ENCODE results near the gene MAP7.
"Not testable (repeated sequence)": the region's sequence is repeated elsewhere in the genome, so short reads cannot be mapped to it uniquely, and the experiment has no call there.

MAP7 gene

DNA sequence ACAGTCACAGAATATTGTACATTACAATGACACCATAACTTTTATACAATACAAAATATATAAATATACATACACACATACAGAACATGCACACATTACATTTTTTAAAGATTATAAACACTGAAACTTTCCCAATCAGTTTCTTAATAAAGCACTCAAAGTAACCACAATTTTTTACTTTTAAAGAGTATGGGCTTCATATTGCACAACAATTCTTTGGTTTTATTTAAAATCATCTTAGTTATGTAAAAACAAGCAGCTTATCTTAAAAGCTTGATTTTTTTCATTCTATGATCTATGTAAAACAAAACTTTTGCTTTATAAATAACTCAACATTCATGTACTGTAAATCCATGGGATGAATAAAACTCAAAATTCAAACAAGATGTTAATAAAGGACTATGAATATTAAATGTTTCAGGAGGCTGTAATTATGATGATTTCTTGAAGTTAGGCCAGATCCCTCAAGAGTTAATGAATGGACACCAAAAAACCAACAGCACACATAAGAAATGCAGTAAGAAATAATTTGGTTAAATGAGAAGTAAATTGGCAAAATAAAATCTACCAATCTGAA is 167.5 kb downstream of the MAP7 start:
- no peak for DNase-seq (ENCODE audit: low read depth)

DNA sequence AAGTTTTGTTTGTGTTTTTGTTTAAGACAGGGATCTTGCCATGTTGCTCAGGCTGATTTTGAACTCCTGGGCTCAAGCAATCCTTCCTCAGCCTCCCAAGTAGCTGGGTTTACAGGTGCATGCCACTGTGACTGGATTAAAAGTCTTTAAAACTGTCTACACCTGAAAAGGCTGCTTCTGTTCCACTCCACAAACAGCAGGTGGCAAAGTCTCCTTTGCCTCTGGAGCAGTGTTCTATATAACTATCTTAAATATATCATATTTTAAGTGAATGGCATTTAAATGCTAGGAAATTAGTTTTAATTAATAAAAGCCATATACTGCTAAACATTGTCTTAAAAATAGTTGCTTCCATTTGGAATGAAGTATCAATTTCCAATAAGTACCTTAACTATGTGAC is 171.3 kb downstream of the MAP7 start:
- no peak for DNase-seq (ENCODE audit: low read depth)

DNA sequence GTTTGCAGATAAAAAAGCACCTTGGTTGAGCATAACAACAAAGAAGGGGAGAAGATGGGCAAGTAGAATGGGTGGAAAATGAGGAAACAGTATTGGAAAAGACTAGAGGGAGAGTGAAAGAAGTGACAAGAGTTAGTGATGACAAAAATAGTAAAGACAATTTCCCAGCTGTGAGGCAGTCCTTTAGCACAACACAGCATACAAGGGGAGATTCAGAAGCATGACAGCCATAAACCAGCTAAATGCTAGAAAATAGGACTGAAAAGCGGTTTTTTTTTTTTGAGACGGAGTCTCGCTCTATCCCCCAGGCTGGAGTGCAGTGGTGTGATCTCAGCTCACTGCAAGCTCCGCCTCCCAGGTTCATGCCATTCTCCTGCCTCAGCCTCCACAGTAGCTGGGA is 174.4 kb downstream of the MAP7 start:
- DNase-seq (ENCODE audit: low read depth): not testable (repeated sequence)

DNA sequence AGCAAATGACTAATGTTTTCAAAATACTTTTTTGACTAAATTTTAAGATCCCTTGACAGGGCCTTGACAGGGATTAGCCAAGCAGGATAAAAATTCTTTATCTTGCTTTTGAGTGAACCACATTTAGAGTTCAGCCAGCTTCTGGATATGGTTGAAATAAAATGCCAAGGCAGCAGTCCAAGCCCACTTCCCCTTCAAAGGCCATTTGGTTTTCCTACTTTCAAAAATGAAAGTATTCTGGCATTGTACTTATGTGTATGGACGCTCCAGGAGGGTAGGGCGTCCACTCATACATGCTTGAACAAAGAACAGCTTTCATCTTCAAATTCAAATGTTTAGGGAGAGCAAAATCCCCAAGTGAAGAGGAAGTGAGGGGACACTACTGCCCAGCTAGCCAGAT is 178.3 kb downstream of the MAP7 start:
- DNase-seq (ENCODE audit: low read depth): no peak

DNA sequence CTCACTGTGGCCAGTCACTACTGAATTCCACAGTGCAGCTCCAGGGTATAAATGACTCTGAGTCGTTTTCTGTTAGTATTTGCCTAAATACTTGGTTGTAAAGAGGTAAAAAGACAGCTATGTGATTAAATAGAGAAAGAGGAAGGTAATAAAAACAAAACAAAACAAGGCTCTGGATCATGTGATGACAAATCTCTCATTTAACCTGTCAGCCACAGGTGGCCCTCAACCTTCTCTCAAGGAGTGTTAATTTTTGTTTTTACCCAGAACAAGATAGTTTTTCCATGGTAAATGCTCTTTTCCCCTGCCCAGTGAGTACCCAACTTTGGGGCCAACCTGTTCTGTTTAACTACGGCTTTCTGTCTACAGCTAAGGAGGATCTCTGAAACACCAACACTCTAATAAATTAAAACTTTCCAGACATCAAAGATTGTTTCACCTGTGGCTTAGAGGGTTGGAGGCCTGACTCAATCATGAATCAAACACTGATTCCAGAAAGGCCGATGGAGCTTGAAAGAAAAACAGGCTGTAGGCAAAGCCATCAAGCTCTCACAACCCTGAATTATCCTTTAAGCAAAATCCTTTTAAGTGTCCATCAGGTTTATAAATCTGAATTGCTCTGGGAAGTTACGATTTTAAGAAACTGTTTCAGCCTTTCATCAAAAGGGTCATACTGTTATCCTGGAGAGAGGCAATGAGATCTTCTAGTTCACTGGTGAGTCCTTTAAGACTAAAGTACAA is 179.1 kb downstream of the MAP7 start:
- no peak for DNase-seq (ENCODE audit: low read depth)

DNA sequence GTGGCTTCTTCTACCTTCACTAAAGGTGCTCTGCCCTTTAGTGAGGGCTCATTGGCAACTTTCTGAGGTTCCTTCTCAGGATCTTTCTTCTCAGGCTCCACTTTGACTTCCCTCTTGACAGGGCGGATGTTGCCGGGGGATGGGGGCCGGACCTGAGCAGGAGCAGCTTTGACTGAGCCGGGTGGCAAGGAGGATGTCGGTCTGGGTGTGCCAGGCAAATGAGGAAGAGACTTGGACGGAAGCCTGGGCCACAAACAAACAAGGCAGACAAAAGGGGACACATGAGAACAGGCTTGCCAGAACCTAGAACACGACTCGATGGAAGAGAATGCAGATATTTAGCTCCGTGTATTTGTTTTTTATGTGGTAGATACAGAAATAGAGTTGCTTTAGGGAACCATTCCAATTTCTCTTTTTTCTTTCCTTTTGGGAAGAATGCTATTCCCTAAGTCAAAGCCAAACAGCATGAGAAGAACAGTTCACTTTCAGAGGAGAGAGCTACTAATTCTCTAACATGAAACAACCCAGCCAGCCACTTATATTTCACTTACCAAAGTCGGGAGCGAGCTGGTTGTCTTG is 184.4 kb downstream of the MAP7 start:
- no peak for DNase-seq (ENCODE audit: low read depth)

DNA sequence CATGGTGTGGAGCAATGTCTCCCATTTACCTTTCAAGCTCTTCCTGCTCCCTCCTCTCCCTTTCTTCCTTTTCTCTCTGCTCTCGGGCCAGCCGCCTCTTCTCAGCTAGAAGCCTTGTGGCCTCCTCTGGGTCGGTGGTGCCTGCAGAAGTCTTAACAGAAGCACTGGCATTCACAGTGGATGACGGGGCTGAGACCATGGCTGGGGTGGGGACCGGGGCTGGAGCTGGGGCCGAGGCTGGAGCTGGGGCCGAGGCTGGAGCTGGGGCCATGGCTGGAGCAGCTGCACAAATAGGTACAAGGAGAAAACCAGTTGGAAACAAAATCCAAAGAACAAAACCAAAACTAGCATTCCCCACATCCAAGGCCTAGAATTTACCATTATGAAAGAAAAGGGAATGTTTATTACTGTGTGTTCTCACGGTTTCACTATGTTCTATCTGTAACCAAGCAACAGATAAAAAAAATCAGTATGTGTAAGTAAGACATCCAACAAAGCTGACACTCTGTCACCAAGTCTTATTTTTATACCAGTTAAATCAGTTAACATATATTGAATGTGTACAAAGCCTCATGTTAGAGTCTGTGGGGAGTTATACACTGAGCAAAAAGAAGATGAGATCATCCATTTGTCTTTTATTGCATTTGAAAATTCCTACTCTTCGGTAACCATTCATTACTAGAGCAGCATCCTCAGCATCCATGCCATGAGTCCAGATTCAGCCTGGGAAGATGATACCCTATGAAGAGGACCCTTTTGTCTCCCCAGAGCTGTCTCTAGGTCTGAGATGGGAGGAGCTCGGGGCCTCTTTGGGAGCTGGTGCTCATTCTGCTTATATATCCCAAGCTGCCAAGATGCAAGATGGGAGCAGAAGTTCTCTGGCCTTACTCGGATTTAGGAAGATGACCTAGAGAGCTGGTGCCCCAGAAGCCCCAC is 187.5 kb downstream of the MAP7 start:
- no peak for DNase-seq (ENCODE audit: low read depth)

DNA sequence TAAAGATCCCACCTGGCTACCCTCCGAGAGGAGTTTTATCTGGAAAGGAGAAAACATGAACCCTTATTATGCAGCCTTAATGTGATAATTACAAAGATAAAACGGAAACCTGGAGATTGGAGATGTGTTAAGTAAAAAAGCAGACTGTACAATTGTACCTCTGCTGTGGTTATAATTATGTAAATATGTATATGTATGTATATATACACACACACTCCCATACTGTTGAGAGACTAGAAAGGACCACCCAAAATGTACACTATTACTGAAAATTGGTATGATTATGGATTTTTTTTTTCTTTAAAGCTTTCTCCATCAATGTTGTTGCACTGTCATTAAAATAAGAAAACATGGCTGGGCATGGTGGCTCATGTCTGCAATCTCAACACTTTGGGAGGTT is 188.4 kb downstream of the MAP7 start:
- no peak for DNase-seq (ENCODE audit: low read depth)

DNA sequence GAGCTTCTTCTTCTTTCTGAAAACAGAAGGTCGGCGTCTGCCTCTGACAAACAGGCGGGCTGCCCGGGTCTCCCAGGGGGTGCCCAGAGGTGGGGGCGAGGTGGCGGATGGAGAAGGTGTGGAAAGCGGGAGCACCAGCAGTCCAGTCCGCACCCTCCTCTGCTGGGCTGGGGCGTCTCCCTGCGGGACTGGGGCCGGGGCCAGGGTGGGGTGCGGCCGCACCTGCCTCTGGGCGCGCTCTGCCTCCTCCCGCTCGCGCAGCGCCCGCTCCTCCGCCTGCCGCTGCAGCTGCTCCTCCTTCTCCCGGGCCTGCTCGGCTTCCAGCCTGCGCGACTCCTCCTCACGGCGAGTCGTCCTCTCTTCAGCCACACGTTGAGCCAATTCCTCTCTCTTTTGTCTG is 189.4 kb downstream of the MAP7 start:
- DNase-seq (ENCODE audit: low read depth): no peak

DNA sequence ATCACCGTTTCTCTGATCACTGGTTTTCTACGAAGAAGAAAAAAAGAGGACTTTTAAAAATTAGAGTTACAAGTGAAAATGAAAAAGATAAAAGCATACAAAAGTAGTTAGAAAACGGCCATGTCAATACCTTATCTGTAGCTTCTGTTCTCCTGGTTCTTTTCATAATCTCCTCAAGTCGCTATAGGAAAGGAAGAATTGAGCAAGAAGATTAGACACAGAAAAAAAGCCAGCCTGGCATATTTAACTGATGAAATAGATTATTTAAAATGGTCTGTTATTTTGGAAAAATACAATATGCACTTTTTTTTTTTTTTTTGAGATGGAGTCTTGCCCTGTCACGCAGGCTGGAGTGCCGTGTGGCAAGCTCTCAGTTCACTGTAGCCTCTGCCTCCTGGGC is 190.4 kb downstream of the MAP7 start:
- no peak for DNase-seq (ENCODE audit: low read depth)

DNA sequence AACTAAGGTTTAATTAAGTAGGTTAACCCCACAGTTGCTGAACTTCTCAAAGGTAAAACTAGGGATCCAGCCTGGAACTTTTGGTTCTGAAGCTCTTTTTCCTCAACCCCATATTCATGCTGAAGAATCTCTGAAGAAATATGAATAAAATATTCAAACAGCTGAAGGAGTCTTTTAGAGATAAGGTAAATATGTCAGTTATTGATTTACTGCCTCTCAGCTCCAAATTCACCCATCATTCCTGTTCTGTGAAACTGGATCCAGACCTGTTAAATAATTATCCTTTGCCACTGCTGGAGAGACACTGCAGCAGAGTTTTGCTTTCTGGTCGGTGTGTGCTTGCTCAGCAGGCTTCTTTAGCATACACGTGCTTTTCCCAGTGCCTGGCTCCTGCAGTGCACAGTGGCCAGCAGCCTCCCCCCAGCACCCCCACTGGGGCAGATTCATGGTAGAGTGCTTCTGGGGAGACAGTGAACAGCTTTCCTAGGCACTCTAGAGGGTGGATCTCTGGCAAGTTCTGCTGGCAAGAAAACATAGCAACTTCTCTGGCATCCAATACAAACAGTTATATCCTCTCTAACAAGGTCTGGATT is 198.6 kb downstream of the MAP7 start:
- no peak for DNase-seq (ENCODE audit: low read depth)

DNA sequence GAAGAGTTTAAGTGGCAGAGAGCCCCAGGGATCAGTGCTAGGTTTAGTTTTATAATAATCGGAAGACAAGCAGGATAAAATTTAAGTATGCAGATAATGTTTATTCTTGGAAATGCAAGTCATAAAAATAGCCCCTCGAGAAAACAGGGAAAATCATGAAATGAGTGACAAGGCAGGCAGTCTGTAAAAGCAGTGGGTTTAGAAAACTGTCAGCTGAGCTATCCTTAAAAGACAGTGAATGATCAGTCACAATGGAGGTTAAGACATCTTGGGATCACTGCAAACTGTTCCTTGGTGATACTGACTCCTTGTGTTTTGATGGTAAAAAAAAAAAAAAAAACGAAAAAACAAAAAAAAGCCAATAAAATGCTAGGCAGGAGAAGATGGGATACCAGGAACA is 199.3 kb downstream of the MAP7 start:
- no peak for DNase-seq (ENCODE audit: low read depth)

DNA sequence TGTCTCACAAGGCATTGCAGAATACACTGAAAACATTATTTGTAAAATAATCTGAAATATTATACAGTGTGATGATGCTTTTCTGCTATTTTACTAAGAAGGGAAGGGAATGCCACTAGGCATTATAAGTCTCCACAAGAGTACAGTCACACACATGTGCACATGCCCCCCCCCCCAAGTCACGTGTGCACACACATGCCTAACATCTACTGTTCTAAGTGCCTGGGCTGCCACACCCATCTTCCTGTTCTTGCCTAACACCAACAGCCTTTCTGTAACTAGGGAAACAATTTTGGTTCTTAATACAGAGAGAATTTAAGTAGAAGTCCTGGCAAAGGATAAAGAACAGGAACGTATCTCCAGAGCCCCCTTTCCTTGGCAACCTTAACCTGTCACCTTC is 202.4 kb downstream of the MAP7 start:
- DNase-seq (ENCODE audit: low read depth): no peak

DNA sequence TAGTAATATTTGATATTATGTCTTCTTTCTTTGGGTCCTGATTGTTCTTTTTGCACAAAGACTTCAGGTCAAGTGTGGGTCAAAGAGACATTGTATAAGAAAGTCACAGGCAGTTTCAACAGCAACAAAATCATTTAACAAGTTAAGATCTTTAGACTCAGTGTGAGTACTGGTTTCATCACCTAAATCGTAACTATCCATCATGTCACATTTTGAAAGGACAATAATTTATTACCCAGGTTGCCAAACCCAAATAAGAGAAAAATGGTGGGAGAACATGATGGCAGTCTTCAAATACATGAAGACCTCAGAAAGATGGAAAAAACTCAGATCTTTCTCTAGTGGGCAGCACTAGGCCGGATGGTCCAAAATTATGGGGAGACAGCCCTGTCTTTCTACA is 205.1 kb downstream of the MAP7 start:
- no peak for DNase-seq (ENCODE audit: low read depth)

DNA sequence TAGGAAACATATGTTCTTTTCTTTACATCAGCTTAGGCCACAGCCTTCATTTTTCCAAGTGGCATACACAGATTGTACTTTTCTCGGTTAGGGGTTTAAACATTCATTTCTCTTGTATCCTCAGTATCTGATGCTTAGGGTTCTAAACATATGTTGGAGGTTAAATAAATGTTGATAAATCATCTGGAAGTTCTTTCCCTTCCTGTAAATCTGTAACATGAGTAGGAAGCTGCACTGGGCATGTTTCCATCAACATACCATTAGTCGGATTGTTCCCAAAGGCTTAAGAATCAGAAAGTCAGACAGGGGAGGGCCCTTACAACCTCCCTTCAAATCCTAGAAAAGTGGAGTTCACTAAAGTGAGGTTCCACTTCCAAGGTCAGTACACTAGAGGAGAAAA is 205.8 kb downstream of the MAP7 start:
- DNase-seq (ENCODE audit: low read depth): no peak

DNA sequence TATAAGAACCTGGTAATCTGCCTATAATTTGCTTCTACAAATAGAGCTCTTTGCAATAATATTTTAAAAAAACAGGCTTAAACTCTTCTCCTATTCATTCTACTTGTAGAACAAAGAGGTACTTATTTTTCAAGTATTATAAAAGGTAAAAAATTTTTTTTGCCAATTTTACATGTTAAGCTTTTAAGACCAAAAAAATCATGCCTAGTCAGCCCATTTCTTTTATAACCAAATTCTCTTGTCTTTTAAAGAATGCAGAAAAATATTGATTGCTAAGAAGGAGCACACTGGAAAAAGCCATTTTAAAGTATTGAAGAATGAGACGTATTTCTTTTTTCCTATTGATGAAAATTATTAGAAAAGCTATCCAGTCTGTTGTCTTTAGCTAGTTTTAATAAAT is 206.5 kb downstream of the MAP7 start:
- no peak for DNase-seq (ENCODE audit: low read depth)

DNA sequence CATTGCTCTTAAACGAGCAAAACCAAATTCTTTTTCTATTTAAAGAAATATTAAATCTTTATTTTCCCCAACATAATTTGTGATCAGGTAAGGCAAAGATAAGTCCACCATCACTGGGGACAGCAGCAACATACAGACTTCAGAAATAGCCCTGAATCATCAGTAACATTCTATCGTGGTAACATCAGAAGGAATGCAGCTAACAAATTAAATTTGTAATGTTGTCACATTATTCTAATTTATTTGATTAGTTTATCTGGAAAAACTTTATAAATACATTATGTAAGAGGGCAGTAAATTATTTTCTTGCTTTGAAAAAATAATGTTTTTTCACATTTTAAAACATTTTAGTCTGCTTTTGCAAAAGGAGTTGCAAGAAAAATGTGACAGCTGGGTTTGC is 206.9 kb downstream of the MAP7 start:
- no peak for DNase-seq (ENCODE audit: low read depth)

DNA sequence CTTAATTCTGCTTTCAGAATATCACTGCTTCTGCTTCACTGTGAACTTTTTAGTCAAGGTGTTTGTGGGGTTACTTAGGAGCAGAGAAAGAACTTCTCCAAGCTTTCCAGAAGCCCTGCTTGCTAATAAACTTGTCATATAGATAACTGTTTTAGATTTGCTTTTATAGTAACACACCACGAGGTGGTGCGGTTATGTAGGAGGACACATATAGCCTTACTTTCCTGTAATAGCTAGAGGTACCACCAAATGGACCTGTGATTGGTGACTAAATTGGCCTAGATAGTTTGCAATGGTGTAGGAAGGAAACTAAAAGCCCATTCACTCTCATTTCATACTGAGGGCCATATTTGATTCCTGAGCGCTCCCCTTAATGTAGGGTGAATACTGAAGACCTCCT is 208.3 kb downstream of the MAP7 start:
- DNase-seq (ENCODE audit: low read depth): no peak

DNA sequence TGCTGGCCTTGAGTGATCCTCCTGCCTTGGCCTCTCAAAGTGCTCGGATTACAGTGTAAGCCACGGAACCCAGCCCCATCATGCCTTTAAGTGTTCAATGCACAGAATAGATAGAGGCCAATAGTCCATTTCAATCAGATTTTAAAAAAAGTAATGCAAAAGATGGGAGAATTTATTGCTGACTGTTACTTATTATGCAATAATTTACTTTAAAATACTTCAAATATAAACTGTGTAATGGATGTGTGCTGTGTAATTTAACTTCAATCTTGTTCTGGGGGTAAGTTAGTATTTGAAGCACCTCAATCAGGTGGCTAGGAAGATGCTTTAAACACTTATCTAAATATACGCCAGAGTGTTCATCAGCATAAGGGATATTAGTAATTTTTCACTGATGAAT is 208.9 kb downstream of the MAP7 start:
- no peak for DNase-seq (ENCODE audit: low read depth)

DNA sequence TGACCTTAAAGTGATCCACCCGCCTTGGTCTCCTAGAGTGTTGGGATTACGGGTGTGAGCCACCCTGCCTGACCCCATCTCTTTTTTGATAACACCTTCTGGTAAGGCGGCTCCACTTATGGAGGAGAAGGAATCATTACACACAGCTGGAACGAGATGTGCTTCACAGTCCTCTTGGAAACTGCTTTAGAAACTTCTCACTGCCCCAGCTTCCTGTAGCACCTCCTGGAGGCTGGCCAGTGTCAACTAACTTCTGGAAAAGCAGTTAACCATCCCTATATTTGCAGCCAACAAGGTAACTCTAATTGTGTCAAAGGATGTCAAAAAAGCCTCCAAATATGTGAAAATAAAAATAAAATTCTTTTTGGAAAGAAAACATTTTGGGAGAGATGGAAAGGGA is 211.7 kb downstream of the MAP7 start:
- DNase-seq (ENCODE audit: low read depth): no peak

DNA sequence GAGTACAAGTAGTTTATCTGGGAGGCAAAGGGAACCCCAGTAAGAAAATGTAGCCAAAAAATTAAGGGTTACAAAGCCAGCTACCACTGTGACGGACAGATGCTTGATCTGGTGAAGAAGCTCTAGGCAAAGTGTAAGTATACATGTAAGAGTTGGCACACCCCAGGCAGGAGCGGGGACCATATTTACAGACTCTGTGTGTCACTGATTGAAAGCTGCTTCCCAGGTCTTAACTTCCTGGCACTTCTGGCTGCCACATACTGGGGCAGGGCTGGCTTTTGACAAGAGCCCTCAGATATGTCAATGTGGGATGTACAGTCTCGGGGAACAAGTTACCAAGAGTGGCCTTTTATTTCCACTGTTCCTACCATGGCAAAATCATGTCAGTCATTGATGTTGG is 212.6 kb downstream of the MAP7 start:
- no peak for DNase-seq (ENCODE audit: low read depth)

DNA sequence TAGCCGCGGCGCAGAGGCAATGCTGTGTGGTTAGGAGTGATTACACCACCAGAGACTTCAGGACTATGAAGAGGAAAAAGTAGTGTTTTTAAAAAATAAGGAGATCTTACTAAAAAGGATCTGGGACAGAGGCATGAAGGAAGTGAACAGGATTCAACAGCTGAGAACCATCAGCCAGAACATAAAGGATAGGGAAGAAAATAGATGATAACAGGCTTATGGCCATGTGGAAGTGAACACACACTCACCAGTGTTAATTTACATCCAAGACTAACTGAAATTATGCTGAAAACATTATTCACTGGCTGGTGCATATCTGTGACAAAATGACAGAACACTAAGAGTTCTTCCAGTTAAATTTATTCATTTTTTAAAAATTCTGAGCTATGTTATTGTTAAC is 213.1 kb downstream of the MAP7 start:
- DNase-seq (ENCODE audit: low read depth): no peak
